GM19238 (cell line): ENCODE results near the gene AR.
"Not testable (repeated sequence)": the region's sequence is repeated elsewhere in the genome, so short reads cannot be mapped to it uniquely, and the experiment has no call there.

ENCODE experiments used
- DNase-seq: peaks from one replicate; pipeline ENCODE4 v3.0.0; 2011; ENCODE audit warnings: low spot score; ENCODE audit not compliant: insufficient read length

AR gene

GRCh38 chrX:67636532-67636931 lies 92.7 kb downstream of the AR start:
- no peak for DNase-seq

- DNase-seq: not testable (repeated sequence)
These were observed 93.5 kb downstream of the AR start for GRCh38 chrX:67637293-67637692.

GRCh38 chrX:67648361-67648760 lies 104.5 kb downstream of the AR start:
- DNase-seq: no peak

- no peak for DNase-seq
These were observed 107.8 kb downstream of the AR start for GRCh38 chrX:67651437-67652142.

- no peak for DNase-seq
These were observed 108.7 kb downstream of the AR start for GRCh38 chrX:67652543-67652942.

GRCh38 chrX:67654301-67654700 lies 110.5 kb downstream of the AR start:
- no peak for DNase-seq

GRCh38 chrX:67665583-67665982 lies 121.8 kb downstream of the AR start:
- no peak for DNase-seq

GRCh38 chrX:67670717-67671116 lies 126.9 kb downstream of the AR start:
- DNase-seq: not testable (repeated sequence)

GRCh38 chrX:67673741-67674274 lies 130.0 kb downstream of the AR start:
- no peak for DNase-seq

- DNase-seq: no peak
These were observed 130.9 kb downstream of the AR start for GRCh38 chrX:67674741-67675140.

GRCh38 chrX:67684136-67684535 lies 140.3 kb downstream of the AR start:
- no peak for DNase-seq

- DNase-seq: no peak
These were observed 148.4 kb downstream of the AR start for GRCh38 chrX:67692246-67692645.

GRCh38 chrX:67693928-67694327 lies 150.1 kb downstream of the AR start:
- DNase-seq: no peak

- DNase-seq: no peak
These were observed 153.6 kb downstream of the AR start for GRCh38 chrX:67697452-67697851.

- DNase-seq: no peak
These were observed 156.8 kb downstream of the AR start for GRCh38 chrX:67700602-67701001.

- no peak for DNase-seq
These were observed 170.2 kb downstream of the AR start for GRCh38 chrX:67714004-67714403.

- no peak for DNase-seq
These were observed 173.8 kb downstream of the AR start for GRCh38 chrX:67717571-67717970.

- DNase-seq: no peak
These were observed 175.1 kb downstream of the AR start for GRCh38 chrX:67718926-67719325.

GRCh38 chrX:67720344-67720743 lies 176.5 kb downstream of the AR start:
- DNase-seq: no peak

GRCh38 chrX:67721321-67721720 lies 177.5 kb downstream of the AR start:
- no peak for DNase-seq

- no peak for DNase-seq
These were observed 179.9 kb downstream of the AR start for GRCh38 chrX:67723580-67724351.

GRCh38 chrX:67724359-67725110 lies 180.7 kb downstream of the AR start:
- DNase-seq: no peak
